IPS DF 6.9 (cell line): ENCODE data around the gene ROBO2.

Experiments used
- DNase-seq: peaks from one replicate; pipeline ENCODE4 v3.0.0-alpha.2; 2013; ENCODE audit warnings: low read depth, low spot score
- H3K27ac ChIP-seq: one replicate; pipeline ENCODE4 v1.5.1; 2013; ENCODE audit warnings: low read length, control low read depth
- H3K27me3 ChIP-seq: 2 replicates; pipeline ENCODE4 v1.6.1; 2013; ENCODE audit warnings: mild to moderate bottlenecking, low read length; ENCODE audit not compliant: control insufficient read depth, insufficient read depth
- H3K36me3 ChIP-seq: 2 replicates; pipeline ENCODE4 v1.6.1; 2013; ENCODE audit warnings: low read length; ENCODE audit not compliant: control insufficient read depth, insufficient read depth
- H3K4me1 ChIP-seq: 2 replicates; pipeline ENCODE4 v1.6.1; 2013; ENCODE audit warnings: low read length; ENCODE audit not compliant: control insufficient read depth, insufficient read depth
- H3K4me3 ChIP-seq: 2 replicates; pipeline ENCODE4 v1.5.1; 2013; ENCODE audit warnings: mild to moderate bottlenecking, low read length
- H3K9me3 ChIP-seq: 2 replicates; pipeline ENCODE4 v1.6.1; 2013; ENCODE audit warnings: low read length, inconsistent platforms; ENCODE audit not compliant: control insufficient read depth, insufficient read depth
- WGBS: extraction: QIAGEN DNeasy Blood & Tissue Kit; methylation state at CpG from one replicate; pipeline ENCODE4 v1.1.7; 2013; ENCODE audit warnings: mixed read lengths, missing lambda C conversion rate; ENCODE audit not compliant: insufficient read length, insufficient coverage; 5-methylcytosine and 5-hydroxymethylcytosine counted together

Gene ROBO2

DNA sequence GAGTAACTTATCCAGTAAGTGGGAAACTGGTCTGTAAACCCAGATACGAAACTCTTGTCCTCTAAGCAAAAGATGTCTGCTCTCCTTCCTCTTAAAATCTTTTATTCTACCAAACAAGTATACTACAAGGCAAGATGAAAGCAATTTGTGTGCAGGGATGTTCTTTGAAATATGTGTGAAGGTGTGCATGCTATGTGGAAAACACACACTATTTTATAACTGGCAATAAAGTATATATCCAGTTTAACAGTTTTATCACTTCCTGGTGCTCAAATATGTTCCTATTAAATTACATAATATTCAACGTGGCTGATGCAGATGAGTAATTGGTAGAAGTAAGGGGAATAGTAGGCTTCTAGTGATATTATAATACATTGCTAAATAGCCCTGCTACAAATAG is 566.5 kb downstream of the ROBO2 start:
- no peaks in the 10 kb centered on the region for H3K27me3 ChIP-seq
- WGBS: no CpG with 5 or more reads among the region's 2 CpGs
- no peaks in the 10 kb centered on the region for H3K36me3 ChIP-seq
- no peak overlapping the region for H3K4me3 ChIP-seq
- no peaks in the 10 kb centered on the region for H3K9me3 ChIP-seq
- H3K27ac ChIP-seq: no peak overlapping the region
- DNase-seq: no peak
- H3K4me1 ChIP-seq: no peaks in the 10 kb centered on the region

DNA sequence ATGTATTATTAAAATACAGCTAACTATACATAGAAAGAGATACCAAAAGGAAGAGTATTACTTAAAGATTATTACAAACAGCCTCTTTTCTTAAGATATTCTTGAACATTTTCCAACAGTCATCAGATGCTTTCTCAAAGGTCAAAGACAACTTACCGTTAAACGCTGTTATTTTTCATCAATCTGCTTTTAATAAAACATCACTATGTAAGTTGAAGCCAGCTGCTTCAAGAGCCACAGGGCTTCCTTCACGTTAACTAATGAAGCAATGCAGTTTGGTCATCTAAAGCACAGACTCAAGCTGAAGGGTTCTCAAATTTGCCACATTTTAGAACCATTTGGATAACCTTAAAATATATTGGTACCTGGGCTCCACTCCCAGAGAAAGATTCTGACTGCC is 578.8 kb downstream of the ROBO2 start:
- no peaks in the 10 kb centered on the region for H3K4me1 ChIP-seq
- H3K9me3 ChIP-seq: no peaks in the 10 kb centered on the region
- H3K4me3 ChIP-seq: no peak overlapping the region
- no peaks in the 10 kb centered on the region for H3K27me3 ChIP-seq
- WGBS: no CpG with 5 or more reads among the region's 3 CpGs
- no peak overlapping the region for H3K27ac ChIP-seq
- no peaks in the 10 kb centered on the region for H3K36me3 ChIP-seq
- no peak for DNase-seq

DNA sequence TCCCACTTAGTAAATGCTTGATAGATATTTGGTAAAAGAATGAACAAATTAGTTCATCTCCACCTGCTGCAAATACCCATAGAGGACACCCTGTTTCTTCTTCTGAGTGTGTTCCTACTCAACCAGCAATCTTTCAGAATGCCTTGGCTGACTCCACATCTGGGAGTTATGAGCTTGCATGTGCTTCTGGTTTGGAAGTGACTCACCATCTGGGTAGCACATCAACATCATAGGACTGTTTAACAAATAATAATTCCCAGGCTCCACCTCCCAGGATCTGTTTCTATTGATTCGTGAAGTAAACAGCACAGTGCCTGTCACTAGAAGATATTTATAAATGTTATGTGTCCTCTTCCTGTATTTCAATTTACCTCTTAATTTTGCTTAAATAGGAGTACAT is 580.1 kb downstream of the ROBO2 start:
- no peak overlapping the region for H3K4me3 ChIP-seq

DNA sequence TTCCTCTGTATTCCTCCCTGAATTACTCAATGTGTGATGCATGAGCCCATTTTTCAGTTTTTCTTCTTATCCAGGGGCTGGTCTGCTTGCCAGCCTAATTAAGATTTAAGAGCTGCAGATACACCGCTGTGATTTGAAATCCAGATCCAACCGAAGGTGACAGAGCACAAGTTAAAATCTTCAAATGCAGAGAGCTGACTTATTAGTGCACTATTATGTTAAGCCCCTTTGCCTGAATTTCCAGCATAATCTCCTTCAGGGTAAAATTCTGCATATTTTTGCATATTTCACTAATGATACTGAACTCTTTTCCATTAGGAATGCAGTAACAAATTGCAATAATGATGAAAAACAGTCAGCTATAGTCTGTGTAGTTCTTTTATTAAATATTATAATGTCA is 583.6 kb downstream of the ROBO2 start:
- Histone ChIP-seq H3K4me3 (no peak overlapping the region), H3K27me3 (no peaks in the 10 kb centered on the region), H3K36me3 (no peaks in the 10 kb centered on the region), H3K9me3 (no peaks in the 10 kb centered on the region), H3K4me1 (no peaks in the 10 kb centered on the region), H3K27ac (no peak overlapping the region)
- no CpG with 5 or more reads among the region's 2 CpGs for WGBS
- DNase-seq: no peak

More for the DNA sequence above, 580.1 kb downstream of the ROBO2 start:
- Histone ChIP-seq H3K27me3 (no peaks in the 10 kb centered on the region), H3K27ac (no peak overlapping the region), H3K4me1 (no peaks in the 10 kb centered on the region), H3K36me3 (no peaks in the 10 kb centered on the region), H3K9me3 (no peaks in the 10 kb centered on the region)
- no peak for DNase-seq
- WGBS: no CpG with 5 or more reads among the region's 1 CpG

DNA sequence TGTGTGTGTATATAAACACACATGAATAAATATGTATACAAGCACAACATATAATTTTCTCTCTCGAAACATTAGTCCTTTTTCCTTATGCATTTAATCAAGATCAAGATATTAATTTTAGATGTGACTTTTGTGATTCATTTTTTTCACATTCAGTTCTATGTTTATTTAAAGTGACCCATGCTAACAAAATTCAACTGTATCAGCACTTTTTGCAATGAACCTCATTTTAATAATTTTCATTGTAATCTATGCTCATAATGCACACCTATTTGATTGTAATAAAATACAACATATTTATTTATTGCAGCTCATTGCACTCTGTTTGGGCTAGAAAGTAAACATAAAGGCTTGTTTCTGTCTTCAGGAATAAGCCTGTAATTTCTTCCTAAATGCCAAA is 586.3 kb downstream of the ROBO2 start:
- Histone ChIP-seq H3K27ac (no peak overlapping the region), H3K4me3 (no peak overlapping the region), H3K9me3 (no peaks in the 10 kb centered on the region), H3K27me3 (no peaks in the 10 kb centered on the region), H3K4me1 (no peaks in the 10 kb centered on the region), H3K36me3 (no peaks in the 10 kb centered on the region)
- DNase-seq: no peak
- whole genome bisulfite sequencing: no CpG with 5 or more reads among the region's 1 CpG

DNA sequence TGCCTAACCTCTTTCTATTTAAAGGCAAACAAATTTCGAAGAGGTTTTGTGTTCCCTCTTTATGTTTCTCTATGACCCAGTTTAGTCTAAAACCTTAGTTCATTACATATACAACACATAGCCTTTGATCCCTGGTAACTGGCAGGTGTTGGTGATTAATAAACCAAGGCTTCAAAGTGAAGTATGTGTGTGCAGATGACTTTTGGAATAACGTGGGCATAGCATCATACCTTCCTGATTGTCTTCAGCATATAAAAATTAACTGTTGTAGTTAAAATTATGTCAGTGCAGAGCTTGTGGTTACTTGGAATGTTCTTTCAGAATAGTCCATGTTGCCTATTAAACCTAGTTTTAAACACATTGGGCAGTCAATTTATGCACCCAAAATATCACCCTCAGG is 608.3 kb downstream of the ROBO2 start:
- no CpG with 5 or more reads among the region's 2 CpGs for WGBS
- H3K9me3 ChIP-seq: no peaks in the 10 kb centered on the region

DNA sequence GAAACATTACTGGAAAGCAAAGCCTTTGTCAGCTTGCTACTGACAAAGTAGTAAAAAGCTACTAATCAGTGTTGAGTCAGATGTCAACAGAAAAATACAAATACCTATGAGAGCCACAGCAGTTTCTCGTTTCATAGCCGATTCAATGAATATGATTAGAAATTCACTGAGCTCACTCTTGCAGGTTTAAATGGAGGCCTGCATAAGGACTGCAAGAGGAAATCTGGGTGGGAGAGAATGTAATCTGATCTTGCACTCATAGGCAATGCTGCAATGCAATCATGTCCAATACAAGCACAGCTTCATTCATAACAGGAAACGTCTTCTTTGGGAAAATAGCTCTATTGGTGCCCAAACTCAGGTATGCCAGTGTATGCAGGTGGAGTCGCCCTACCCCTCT is 608.8 kb downstream of the ROBO2 start:
- no CpG with 5 or more reads among the region's 4 CpGs for WGBS
- DNase-seq: no peak
- Histone ChIP-seq H3K4me1 (no peaks in the 10 kb centered on the region), H3K27ac (no peak overlapping the region), H3K27me3 (no peaks in the 10 kb centered on the region), H3K9me3 (no peaks in the 10 kb centered on the region), H3K4me3 (no peak overlapping the region), H3K36me3 (no peaks in the 10 kb centered on the region)

More for the DNA sequence above, 608.3 kb downstream of the ROBO2 start:
- no peak for DNase-seq
- Histone ChIP-seq H3K27ac (no peak overlapping the region), H3K4me3 (no peak overlapping the region), H3K27me3 (no peaks in the 10 kb centered on the region), H3K4me1 (no peaks in the 10 kb centered on the region), H3K36me3 (no peaks in the 10 kb centered on the region)

DNA sequence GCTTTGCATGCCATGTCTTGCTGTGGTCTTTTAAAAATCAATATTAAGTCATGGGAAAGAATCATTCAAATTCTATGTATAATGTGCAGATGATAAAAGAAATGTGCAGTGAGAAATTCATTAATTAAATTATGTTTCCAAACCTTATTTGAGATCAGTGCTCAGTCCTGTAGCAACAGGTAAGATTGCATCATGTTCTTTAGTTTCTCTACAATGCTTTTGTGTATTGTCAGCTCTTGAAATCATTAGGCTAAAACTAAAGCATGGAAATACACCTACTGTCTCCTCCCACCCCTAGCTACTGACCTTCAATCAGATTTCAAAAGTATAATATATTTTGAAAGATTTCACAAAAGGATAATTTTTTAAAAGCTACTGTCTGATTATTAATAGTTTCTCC is 612.7 kb downstream of the ROBO2 start:
- Histone ChIP-seq H3K9me3 (no peaks in the 10 kb centered on the region), H3K4me1 (no peaks in the 10 kb centered on the region), H3K4me3 (no peak overlapping the region), H3K36me3 (no peaks in the 10 kb centered on the region), H3K27me3 (no peaks in the 10 kb centered on the region), H3K27ac (no peak overlapping the region)
- DNase-seq: no peak

DNA sequence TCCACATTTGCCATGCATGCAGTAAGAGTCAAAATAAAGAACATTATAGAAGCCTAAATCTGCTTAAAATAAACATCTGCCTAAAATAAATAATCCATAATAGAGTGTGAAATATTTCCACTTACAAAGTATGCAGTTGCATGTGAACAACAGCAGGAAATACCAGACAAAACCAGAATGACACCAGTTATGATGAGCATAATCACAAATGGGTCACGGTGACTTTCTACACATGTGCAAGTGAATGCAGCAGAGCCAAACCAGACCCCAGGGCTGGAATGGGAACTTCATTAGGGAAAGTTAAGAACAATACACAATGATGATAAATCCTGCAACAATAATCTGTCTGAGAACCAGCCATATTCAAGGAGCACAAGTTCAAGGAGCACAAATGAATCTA is 615.5 kb downstream of the ROBO2 start:
- Histone ChIP-seq H3K27me3 (no peaks in the 10 kb centered on the region), H3K9me3 (no peaks in the 10 kb centered on the region), H3K27ac (no peak overlapping the region), H3K36me3 (no peaks in the 10 kb centered on the region), H3K4me1 (no peaks in the 10 kb centered on the region), H3K4me3 (no peak overlapping the region)
- DNase-seq: no peak
- WGBS: no CpG with 5 or more reads among the region's 1 CpG

DNA sequence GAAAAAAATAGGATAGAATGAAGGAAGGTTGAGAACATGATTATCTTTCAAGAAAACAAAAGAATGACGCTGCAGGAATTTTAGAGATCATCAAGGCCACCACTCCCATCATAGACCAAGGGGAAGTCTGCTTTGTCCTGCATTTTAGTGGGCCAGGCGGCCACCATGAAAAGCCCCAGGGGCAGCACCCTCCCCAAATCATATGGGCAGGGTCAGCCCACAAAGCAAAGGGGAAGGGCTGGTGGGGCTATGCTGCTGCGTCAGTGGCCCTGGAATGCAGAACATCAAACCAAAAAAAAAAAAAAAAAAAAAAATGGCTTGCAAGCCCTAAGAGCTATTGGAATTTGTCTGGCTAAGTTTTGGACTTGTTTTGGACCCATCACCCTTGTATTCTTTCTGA is 620.8 kb downstream of the ROBO2 start:
- no peak for DNase-seq
- no peaks in the 10 kb centered on the region for H3K36me3 ChIP-seq
- H3K27ac ChIP-seq: no peak overlapping the region
- no CpG with 5 or more reads among the region's 3 CpGs for WGBS
- H3K9me3 ChIP-seq: no peaks in the 10 kb centered on the region
- H3K4me3 ChIP-seq: no peak overlapping the region
- H3K4me1 ChIP-seq: no peaks in the 10 kb centered on the region
- no peaks in the 10 kb centered on the region for H3K27me3 ChIP-seq

DNA sequence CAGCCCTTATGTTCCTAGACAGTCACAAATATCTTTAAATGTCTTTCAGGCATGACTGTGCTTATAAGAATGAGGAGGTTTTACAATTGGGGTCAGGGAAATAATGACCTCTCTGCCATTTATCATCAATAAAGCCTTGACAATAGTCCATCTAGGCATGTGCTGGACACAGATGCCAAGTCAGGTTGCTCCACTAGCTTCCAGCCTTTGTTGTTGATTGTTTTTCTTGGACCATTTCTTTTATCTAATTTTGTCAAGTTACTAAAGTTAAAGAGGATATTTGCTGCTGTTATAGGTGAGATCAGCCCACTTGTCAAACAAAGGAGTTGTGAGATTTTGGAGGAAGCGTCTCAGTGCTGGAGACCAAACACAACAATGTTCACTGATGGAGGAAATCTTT is 628.0 kb downstream of the ROBO2 start:
- no peaks in the 10 kb centered on the region for H3K4me1 ChIP-seq
- DNase-seq: no peak
- H3K27ac ChIP-seq: no peak overlapping the region
- H3K4me3 ChIP-seq: no peak overlapping the region
- no peaks in the 10 kb centered on the region for H3K9me3 ChIP-seq
- WGBS: no CpG with 5 or more reads among the region's 1 CpG
- H3K36me3 ChIP-seq: no peaks in the 10 kb centered on the region
- H3K27me3 ChIP-seq: no peaks in the 10 kb centered on the region
